Vagina (tissue), 2 donors: ENCODE results near the gene IMPACT. TPM values are rescaled to one million over a fixed set of nuclear protein-coding genes. Genes with fewer than 3 reads are reported as not detected.

Source experiments
- DNase-seq, 2 donors: peaks; one replicate each; pipeline ENCODE4 v3.0.0-alpha.2; 2017; ENCODE audit errors: extremely low spot score in 2 of 2
- H3K27ac ChIP-seq: fragments of 200-600 bp; sonication (generic); one replicate; pipeline ENCODE4 v1.5.1; 2019
- H3K27me3 ChIP-seq: fragments of 200-600 bp; sonication (generic); one replicate; pipeline ENCODE4 v1.5.1; 2019
- H3K36me3 ChIP-seq, 2 donors: fragments of 200-600 bp; sonication (generic); one replicate each; pipeline ENCODE4 v1.5.1; 2017 to 2019
- H3K4me1 ChIP-seq: fragments of 200-600 bp; sonication (generic); one replicate; pipeline ENCODE4 v1.5.1; 2019
- H3K4me3 ChIP-seq, 2 donors: fragments of 200-600 bp; sonication (generic); 1 replicate in 1 of 2; 2 replicates in 1 of 2; pipeline ENCODE4 v1.5.1; 2016 to 2019
- H3K9me3 ChIP-seq: fragments of 200-600 bp; sonication (generic); one replicate; pipeline ENCODE4 v1.5.1; 2019
- POLR2A ChIP-seq, 2 donors: fragments of 450-650 bp; IDR thresholded peaks; one replicate each; pipeline ENCODE4 v1.6.1; 2017; ENCODE audit warnings: antibody characterized with exemption in 2 of 2, mild to moderate bottlenecking in 2 of 2, moderate library complexity in 2 of 2
- POLR2AphosphoS5 ChIP-seq, 2 donors: sonication (generic); formaldehyde crosslinking; IDR thresholded peaks; one replicate each; pipeline ENCODE4 v1.9.0; 2017; ENCODE audit warnings: antibody characterized with exemption in 2 of 2, mild to moderate bottlenecking in 2 of 2, low read depth in 1 of 2; ENCODE audit not compliant: insufficient read depth in 1 of 2
- intact Hi-C: fragments of 100-400 bp; cut with DNase I; formaldehyde crosslinking; loops from one replicate; pipeline ENCODE4 v1.15.1; 2023
- total RNA-seq: library from RNA; depleted of rRNA; stranded (reverse); fragments of >200 nt; gene quantifications from one replicate; pipeline ENCODE4 v1.2.3, GENCODE V29; 2016
- TF ChIP-seq, protein P1 (sequence below), 3 experiments: fragments of 450-650 bp in 2 of 3; fragments of 200-600 bp in 1 of 3; sonication (generic) in 1 of 3; IDR thresholded peaks; one replicate each; pipeline ENCODE4 v1.5.1; 2017 to 2019; ENCODE audit warnings: antibody characterized with exemption in 3 of 3, mild to moderate bottlenecking in 2 of 3, moderate library complexity in 2 of 3

IMPACT gene
- total RNA-seq, 1 donor from 2014 or later = 10.3 TPM

DNA sequence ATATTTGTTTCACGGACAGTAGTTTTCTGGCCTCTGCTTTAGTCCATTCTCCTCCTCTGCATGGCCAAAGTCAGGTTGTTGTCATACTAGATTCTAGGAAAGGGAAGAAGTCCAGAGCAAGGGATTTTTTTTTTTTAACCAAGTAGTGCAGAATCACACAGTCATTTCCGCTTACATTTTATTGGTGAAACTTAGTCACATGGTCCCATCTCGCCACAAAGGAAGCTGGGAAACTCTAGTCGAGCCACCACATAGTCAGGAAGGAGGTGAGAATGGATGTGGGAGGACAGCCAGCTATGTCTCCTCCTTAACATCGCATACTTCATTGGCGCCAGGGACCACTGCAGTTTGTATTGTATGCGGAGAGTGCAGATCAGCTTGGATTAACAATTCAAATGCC is 44.3 kb downstream of the IMPACT start:
- H3K4me1 ChIP-seq = no peaks in the 10 kb centered on the region
- H3K9me3 ChIP-seq = no peaks in the 10 kb centered on the region
- no peak overlapping the region for H3K4me3 ChIP-seq
- no peaks in the 10 kb centered on the region for H3K27me3 ChIP-seq
- TF ChIP-seq, protein P1, sequence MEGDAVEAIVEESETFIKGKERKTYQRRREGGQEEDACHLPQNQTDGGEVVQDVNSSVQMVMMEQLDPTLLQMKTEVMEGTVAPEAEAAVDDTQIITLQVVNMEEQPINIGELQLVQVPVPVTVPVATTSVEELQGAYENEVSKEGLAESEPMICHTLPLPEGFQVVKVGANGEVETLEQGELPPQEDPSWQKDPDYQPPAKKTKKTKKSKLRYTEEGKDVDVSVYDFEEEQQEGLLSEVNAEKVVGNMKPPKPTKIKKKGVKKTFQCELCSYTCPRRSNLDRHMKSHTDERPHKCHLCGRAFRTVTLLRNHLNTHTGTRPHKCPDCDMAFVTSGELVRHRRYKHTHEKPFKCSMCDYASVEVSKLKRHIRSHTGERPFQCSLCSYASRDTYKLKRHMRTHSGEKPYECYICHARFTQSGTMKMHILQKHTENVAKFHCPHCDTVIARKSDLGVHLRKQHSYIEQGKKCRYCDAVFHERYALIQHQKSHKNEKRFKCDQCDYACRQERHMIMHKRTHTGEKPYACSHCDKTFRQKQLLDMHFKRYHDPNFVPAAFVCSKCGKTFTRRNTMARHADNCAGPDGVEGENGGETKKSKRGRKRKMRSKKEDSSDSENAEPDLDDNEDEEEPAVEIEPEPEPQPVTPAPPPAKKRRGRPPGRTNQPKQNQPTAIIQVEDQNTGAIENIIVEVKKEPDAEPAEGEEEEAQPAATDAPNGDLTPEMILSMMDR (IDR thresholded peaks at IDR 0.05) = no peak
- TF ChIP-seq POLR2AphosphoS5 (IDR thresholded peaks at IDR 0.05; ENCODE audit: insufficient read depth in 1 of 2, low read depth in 1 of 2) (no peak), POLR2A (IDR thresholded peaks at IDR 0.05) (no peak)
- no peak for DNase-seq
- H3K27ac ChIP-seq = no peak overlapping the region
- no peaks in the 10 kb centered on the region for H3K36me3 ChIP-seq
- intact Hi-C loops = no loop called here

DNA sequence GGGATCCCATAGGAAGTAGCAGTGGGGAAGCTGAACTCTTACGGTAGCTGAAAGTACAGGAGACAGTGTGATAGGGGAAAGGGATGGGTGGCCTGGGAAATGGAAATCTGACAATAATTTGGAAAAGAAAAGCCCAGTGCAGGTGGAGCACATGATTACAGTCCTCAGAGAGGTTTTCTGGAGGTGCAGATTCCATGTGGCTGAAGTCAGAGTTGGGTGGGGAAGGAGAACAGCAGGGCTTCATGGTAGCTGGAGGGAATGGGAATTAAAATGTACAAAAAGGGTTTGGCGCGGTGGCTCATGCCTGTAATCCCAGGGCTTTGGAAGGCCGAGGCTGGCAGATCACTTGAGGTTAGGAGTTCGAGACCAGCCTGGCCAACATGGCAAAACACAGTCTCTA is 46.1 kb downstream of the IMPACT start:
- no peaks in the 10 kb centered on the region for H3K27me3 ChIP-seq
- TF ChIP-seq POLR2A (IDR thresholded peaks at IDR 0.05) = no peak
- TF ChIP-seq, protein P1 (IDR thresholded peaks at IDR 0.05) = no peak
- no peak for TF ChIP-seq POLR2AphosphoS5 (IDR thresholded peaks at IDR 0.05; ENCODE audit: insufficient read depth in 1 of 2, low read depth in 1 of 2)
- intact Hi-C loops = no loop called here
- H3K36me3 ChIP-seq = no peaks in the 10 kb centered on the region
- no peaks in the 10 kb centered on the region for H3K4me1 ChIP-seq
- DNase-seq = no peak
- no peaks in the 10 kb centered on the region for H3K9me3 ChIP-seq
- H3K27ac ChIP-seq = no peak overlapping the region
- H3K4me3 ChIP-seq = no peak overlapping the region

GRCh38 chr18:24474406-24474805 is 47.9 kb downstream of the IMPACT start:
- H3K36me3 ChIP-seq = no peaks in the 10 kb centered on the region
- H3K4me1 ChIP-seq = no peaks in the 10 kb centered on the region
- no peak for TF ChIP-seq POLR2A (IDR thresholded peaks at IDR 0.05)
- no peak for TF ChIP-seq POLR2AphosphoS5 (IDR thresholded peaks at IDR 0.05; ENCODE audit: insufficient read depth in 1 of 2, low read depth in 1 of 2)
- TF ChIP-seq, protein P1 (IDR thresholded peaks at IDR 0.05) = no peak
- intact Hi-C loops = no loop called here
- H3K27ac ChIP-seq = no peak overlapping the region
- no peak overlapping the region for H3K4me3 ChIP-seq
- H3K27me3 ChIP-seq = no peaks in the 10 kb centered on the region
- no peaks in the 10 kb centered on the region for H3K9me3 ChIP-seq
- DNase-seq = no peak

GRCh38 chr18:24475926-24476589 is 49.6 kb downstream of the IMPACT start:
- Histone ChIP-seq H3K4me1 (no peaks in the 10 kb centered on the region), H3K36me3 (no peaks in the 10 kb centered on the region), H3K27ac (no peak overlapping the region), H3K4me3 (no peak overlapping the region), H3K27me3 (no peaks in the 10 kb centered on the region), H3K9me3 (no peaks in the 10 kb centered on the region)
- TF ChIP-seq, protein P1 (IDR thresholded peaks at IDR 0.05) = no peak
- DNase-seq = no peak
- intact Hi-C loops = no loop called here

DNA sequence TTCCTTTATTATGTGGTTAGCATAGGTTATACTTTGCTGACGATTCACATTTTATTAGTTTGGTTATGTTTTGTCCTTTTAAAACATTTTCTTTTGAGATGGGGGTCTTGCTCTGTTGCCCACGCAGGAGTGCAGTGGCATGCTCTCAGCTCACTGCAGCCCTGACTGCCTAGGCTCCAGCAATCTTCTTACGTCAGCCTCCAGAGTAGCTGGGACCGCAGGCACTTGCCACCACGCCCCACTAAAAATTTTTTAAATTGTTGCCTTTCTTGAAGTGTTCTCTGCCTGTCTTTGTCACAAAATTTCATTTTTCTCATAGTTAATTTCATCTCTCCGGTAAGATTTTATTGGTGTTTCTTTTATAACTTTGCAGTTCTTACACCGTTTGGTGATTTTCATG is 52.9 kb downstream of the IMPACT start:
- no peaks in the 10 kb centered on the region for H3K4me1 ChIP-seq
- intact Hi-C loops = no loop called here

More for the DNA sequence above, 52.9 kb downstream of the IMPACT start:
- no peak overlapping the region for H3K27ac ChIP-seq
- H3K9me3 ChIP-seq = no peaks in the 10 kb centered on the region
- no peak overlapping the region for H3K4me3 ChIP-seq
- H3K36me3 ChIP-seq = no peaks in the 10 kb centered on the region
- TF ChIP-seq POLR2AphosphoS5 (IDR thresholded peaks at IDR 0.05; ENCODE audit: insufficient read depth in 1 of 2, low read depth in 1 of 2) (no peak), POLR2A (IDR thresholded peaks at IDR 0.05) (no peak)
- TF ChIP-seq, protein P1 (IDR thresholded peaks at IDR 0.05) = no peak
- H3K27me3 ChIP-seq = no peaks in the 10 kb centered on the region
- DNase-seq = no peak
